ENCODE measurements around the gene SDK2. TPM values are rescaled to one million over a fixed set of nuclear protein-coding genes. Genes with fewer than 3 reads are reported as not detected.

Gene SDK2
- total RNA-seq, 1 donor from 2014 or later, result 3.9 TPM

DNA sequence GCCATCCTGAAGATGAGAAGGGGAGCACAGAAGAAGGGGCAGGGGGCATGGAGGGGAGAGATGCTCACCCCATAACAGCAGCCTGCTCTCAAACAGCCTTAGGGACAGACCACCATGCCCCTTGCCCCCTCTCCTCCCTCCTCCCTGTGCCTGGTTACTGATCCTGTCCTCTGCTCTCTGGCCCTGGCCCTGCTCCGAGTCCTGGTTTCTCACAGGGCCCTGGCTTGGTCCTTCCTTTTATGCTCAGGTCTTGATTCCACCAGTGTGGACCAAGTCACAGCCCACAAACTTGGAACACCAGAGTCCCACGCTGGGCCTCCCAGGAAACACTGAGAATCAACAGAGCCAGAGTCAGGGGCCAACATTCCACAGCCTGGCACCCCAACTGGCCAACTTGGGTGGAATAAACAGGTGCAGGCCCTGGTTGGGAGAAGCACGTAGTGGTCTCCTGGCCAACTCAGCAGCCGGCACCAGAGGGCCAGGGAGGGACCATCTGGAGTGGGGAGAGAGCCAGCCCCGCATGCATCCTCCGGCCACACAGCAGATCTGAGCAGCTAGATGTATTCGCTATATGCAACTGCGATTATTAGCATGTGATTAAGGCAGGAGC is 287.6 kb downstream of the SDK2 start:
- intact Hi-C loops (cut with micrococcal nuclease), result no loop called here

DNA sequence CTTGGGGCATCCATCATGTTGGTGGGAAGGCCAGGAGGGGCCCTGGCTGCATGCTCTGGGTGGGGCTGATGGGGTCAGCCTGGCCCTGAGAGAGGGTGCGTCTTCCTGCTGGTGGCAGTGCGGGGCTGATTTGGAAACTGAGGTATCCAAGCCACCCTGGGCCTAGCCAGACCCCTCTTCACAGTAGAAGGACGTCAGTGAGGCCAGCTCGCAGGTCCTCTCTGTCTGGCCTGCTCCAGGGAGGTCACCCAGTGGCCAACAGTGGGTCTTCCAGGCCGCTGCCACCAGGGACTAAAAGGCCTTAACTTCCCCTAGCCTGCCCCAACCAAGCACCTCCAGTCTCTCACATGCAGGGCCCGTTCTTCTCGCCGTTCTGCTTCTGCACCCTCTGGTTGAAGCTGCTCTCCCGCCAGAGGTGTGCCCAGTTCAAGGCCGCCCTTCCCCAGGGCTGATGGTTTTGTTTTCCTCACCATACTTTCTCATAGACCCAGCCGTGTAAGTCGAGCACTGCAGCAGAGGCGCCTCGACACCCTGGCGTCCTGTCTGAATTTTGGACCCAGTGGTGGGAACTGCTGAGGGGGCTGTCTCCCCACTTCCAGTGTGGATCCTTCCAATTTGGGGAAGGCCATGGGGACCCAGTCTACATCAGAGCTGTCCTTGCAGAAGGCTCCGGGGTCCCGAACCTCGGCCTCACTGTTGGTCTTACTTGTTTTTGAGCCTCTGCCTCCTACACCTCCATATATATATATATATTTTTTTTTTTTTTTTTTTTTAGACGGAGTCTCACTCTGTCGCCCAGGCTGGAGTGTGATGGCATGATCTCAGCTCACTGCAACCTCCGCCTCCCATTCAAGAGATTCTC is 289.6 kb downstream of the SDK2 start:
- intact Hi-C loops (cut with micrococcal nuclease), result no loop called here

DNA sequence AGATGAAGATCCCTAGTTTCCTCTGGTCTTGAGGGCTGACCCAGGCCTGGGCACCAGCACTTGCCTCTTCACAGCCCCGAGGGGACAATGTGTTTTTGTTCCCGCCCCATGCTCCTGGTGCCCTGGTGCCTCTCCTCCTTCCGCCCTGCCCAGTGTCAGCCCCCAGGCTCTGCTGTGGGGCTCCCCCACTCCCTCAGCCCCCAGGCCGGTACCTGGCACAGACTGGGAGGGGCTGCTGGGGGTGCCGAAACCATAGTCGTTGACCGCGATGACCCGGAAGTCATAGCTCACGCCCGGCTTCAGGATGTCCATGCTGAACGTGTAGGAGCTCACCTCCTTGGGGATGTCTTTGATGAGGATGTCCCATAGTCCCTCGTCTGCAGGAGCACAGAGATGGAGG is 292.0 kb downstream of the SDK2 start:
- intact Hi-C loops (cut with micrococcal nuclease), result no loop called here

DNA sequence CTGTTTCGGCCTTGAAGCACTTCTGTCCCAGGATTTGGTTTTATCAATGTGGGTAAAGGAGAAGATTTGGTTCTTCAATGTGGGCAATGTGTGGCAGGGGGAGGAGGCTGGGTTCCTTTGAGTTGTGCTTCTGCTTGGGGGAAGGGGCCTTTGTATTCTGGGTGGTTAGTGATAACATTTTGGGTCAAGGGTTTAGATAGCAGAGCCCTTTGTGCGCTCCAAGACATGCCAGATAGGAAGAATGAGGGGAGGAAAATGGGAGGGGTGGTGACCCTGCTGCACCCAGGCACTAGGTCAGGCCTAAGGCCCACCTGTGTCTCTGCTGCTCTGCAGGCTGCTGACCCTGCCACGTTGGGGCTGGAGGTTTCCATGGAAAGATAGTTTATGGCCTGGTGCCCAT is 292.5 kb downstream of the SDK2 start:
- intact Hi-C loops (cut with micrococcal nuclease), result no loop called here

DNA sequence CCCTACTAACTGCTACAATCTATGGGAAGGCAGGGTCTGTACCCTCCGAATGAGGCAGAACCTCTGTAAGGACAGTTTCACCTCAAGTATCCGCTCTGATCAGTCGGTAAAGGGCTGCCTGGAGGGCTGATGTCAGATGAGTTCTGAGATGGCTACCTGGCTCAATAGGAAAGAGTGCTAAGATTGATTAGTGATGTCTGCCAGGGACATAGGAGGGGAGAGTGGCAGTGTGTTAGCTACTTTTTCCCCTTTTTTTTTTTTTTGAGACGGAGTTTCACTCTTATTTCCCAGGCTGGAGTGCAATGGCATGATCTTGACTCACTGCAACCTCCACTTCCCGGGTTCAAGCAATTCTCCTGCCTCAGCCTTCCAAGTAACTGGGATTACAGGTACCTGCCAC is 293.4 kb downstream of the SDK2 start:
- intact Hi-C loops (cut with micrococcal nuclease), result no loop called here

DNA sequence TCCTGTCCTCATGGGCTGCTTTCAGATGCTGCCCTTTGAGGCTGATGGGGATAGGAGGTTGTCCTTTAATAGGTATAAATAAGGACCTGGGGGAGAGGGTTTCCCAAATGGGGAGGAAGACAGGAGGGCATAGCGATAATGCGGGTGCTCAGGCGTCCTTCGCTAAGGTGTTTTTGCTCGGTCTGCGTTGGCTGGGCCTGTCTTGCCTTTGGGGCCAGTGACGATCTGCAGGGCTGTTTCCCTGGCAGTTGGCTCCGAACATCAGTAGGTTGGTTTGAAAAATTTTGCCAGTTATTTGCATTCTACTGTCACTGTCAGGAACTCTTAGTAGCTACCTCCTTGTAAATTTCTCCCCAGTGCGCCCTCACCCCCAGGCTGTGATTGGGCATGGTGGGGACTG is 294.6 kb downstream of the SDK2 start:
- intact Hi-C loops (cut with micrococcal nuclease), result no loop called here

DNA sequence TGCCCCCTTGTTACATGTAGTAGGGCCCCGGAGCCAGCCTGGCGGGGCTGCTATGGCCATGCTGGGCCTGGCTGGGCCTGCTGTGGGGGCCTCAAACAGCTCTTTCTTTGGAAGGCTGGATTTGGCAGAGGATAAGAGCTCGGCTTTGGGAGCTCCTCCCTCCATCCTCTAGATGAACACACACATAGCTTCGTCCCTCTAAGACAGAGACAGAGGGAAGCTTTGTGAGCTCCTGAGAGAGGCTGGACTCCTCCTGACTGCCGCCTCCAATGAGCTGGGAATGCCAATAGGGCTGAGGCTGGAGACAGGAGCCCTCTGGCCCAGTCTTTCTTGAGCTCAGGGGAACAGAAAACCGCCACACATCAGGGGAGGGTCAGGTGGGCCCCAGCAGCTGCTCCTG is 295.1 kb downstream of the SDK2 start:
- intact Hi-C loops (cut with micrococcal nuclease), result no loop called here

DNA sequence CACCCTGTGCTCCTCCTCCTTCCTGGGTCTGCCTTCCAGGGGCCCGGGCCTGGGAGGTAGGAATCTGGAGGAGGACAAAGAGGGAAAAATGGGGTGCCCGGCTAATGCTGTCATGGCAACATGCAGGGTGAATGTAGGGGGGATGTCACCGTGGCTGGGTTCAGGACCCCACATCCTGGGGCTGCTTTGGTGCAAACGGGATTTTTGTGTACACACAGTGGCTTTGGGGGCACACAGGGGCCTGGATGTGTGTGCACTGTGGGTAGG is 295.5 kb downstream of the SDK2 start:
- intact Hi-C loops (cut with micrococcal nuclease), result no loop called here

DNA sequence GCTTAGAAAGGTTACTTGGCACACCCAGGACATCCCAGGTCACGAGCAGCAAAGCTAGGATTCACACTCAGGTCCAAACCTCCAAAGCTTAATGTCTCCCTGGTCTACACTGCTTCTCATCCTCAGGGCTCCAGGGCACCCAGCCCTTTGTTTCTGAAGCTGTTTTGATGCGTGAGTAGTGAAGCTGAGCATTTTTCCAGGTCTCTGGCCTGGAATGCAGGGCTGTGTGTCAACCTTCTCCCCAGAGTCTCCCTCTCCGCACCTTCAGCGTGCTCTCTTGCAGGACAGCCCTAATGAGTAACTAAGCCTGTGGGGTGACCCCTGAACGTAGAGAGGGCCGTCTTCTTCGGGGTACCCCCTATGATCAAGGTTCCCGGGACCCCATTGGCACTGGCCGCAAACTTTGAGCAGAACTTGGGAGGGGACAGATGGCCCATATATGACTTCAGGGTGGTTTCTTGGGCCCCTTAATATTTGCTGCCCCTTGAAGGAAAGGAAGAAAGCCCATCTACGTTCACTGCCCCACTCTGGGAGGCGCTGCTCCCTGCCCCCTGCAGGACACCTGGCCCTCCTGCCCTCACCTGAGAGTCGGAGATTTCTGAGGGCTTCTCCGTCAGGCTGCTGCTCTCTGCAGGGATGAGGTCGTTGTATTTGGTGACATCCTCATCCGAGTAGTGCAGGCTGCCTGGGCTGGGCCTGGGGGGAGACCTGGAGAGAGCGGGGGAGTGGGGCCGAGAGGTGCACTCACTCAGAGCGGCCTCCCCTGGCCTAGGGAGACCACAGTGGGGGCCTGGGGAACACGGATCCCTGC is 296.0 kb downstream of the SDK2 start:
- intact Hi-C loops (cut with micrococcal nuclease), result no loop called here

DNA sequence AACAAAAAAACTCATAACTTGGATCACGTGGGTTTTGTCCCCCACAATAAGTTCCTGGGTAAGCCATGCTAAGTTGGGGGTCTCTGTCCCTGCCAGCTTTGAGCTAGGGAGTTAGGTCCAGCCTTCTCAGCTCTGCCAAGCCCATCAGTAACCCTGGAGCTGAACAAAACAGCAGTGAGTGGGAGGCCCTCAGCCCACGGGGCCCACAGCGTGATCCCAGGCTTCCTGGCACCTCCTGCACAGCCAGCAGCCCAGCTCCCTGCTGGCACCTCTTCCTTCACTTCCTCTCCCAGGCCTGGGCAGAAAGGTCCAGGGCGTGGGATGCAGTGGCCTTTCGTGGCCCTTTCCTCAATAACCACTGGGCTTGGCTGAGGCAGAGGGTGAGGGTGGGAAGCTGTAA is 296.9 kb downstream of the SDK2 start:
- intact Hi-C loops (cut with micrococcal nuclease), result no loop called here

DNA sequence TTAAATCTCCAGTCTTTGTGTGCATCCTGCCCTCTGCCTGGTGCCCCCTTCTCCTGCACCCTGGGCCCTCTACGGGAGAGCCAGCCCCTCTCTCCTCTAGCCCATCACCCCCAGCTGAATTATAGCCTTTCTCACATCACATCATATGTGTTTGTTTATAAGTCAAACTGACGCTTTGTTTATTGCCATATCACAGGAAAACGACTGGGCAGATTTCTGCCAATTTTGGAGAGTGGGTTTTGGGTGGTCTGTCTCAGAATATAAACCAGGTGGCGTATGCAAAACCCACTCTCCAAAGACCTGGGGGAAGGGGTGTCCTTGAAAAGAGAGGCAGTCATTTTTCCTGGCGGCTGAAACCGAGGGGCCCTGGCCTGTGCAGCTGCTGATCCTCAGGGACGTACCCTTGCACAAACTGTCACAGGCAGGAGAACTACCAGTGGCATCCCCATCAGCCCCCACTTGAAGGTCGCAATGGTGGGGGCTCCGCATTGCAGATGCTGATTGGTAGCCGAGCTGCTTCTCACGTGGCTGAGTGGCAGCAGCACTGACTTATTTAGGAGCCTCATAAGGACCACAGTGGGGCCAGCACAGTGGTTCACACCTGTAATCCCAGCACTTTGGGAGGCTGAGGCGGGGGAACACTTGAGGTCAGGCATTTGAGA is 297.6 kb downstream of the SDK2 start:
- intact Hi-C loops (cut with micrococcal nuclease), result no loop called here

DNA sequence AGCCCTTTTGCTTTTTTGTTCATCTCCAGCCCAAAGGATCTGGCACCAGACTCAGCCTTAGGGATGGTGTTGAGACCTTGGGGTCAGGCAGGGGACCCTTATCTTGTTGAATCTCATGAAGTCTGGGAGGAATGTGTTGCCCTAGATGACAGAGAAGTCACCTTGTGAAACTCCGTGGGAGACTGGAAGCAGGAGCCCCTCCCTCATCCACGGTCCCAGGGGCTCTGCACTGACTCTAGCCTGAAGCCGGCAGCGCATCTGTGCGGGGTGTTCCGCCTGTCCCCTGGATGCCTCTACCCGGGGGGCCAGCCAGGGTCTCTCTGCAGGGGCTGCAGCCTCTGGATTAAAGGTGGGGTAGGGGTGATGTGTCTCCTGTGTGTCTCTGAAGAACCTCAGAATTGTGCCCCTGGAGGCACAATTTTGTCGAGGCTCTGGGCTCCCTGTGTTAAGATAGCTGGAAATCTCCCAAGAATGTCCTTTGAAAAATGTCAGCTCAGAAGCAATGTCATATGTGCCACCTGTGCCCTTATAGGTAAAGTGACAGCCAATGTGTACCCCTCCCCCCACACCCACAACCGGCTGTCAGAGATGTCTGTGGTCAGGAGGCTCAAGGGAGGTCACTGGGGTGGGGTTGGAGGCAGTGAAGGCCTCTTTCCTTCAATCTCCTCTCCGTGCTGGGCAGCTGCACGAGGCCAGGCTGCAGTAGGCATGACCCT is 300.3 kb downstream of the SDK2 start:
- intact Hi-C loops (cut with micrococcal nuclease), result no loop called here

DNA sequence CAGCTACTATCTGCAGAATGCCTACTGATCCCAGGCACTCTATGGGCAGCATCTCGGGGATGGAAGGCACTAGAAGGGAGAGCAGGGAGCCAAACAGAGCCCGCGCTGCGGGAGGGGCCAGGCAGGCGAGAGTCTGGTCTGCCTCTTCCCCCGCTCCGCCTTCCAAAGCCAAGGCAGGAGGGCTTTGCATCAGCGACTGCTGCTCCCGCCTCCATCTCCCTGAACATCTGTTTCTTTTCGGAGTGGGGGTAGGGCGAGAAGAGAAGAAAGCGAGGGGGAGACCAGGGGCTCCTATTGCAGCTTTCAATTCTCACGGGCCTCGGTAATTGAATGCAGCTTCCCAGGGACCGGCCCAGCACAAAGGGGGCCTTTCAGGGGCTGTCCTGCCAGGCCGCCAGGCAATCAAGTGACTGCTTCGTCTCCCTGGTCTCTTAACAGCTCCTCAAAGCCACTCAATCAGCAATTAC is 301.0 kb downstream of the SDK2 start:
- intact Hi-C loops (cut with micrococcal nuclease), result no loop called here

DNA sequence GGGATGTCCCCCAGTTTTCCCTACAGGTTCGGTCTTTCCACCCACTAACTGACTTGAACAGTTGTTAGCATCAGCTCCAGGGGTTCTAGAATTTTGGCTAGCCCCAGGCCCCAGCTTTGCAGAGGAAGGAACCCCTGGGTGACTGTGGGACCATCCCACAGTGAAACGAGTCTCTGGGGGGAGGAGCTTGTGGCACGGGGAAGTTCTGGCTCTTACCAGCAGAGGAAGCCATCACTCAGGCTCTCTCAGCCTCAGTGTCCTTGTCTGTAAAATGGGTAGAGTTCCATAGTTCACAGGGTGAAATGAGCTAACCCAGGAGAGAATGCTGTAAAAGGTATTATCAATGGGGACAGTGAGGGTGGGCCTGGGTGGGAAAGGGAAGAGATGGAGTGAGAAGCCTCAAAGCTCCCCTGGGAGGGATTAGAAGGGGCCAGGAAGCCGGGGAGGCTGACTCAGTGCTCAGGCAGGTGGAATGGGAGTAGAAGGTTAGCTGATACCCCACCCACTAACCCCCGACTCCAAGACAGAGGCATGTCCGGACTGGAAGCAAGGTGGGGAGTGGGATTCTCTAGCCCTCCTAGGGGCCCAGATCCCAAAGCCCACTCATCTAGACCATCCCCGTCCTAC is 301.6 kb downstream of the SDK2 start:
- intact Hi-C loops (cut with micrococcal nuclease), result no loop called here

DNA sequence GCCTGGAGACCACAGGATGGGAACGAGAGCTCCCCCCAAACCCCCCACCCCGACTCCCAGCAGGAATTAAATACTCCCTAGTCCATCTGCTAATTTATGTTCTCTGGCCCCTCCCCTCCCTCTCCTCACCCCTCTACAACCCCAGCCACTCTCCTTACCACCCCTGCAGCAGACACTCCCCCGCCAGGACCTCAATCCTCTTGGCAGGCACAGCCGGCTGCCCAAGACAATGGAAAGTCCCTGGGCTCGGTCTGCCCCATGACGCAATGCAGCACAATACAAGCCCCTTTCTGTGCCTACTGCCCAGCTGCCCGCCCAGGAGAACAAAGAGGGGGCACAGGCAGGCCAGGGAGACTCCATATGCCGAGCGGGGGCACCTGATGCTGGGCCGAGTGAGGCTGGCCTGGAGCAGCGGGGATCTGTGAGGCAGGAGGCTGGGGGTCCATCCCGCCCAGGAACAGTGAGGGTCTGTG is 302.2 kb downstream of the SDK2 start:
- intact Hi-C loops (cut with micrococcal nuclease), result no loop called here

DNA sequence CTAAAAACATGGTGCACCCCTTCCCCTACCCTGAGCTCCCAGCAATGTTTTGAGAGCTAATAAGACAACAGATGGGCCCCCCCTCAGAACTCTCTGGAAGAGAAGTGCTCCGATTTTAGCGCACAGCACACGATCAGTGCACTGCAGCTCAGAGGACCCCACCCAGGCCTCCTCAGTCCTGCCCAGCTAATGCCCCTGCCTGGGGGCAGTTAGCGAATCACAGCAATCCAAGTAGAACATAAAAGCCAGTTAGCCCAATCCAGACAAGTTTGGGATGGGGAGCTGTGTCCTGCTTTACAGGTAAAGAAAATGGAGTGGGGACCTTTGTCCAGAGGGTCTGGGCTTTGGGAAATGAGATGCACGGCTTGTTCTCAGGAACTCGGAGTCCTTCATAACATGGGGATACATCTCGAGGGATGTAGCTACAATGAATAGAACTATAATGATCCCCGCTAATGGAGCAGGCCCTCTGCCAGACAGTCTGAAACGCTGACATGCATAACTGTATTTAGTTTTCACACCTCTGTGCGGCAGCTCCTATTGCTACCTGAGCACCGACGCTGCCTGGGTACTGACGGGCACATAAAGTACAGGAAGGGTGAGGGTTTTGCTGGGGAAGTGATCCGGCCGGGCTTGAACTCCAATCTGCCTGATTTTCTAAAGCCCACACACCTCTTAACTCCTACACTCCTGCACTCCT is 302.7 kb downstream of the SDK2 start:
- intact Hi-C loops (cut with micrococcal nuclease), result no loop called here

DNA sequence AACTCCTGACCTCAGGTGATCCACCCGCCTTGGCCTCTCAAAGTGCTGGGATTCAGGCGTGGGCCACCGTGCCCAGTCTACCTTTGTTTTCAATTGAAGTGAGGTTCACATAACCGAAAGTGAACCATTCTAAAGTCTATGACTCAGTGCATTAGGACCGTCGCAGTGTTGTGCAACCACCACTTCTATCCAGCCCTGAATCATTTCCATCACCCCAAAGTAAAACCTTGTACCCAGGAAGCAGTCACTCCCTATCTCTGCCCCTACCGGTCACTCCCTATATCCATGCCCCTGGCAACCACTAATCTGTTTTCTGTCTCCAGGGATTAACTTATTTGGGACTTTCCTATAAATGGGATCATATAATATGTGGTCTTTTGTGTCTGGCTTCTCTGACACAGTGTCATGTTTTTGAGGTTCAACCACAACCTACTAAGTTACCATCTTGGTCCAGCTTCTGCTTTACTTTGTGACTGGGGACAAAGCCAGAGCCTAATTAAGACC is 304.1 kb downstream of the SDK2 start:
- intact Hi-C loops (cut with micrococcal nuclease), result no loop called here

DNA sequence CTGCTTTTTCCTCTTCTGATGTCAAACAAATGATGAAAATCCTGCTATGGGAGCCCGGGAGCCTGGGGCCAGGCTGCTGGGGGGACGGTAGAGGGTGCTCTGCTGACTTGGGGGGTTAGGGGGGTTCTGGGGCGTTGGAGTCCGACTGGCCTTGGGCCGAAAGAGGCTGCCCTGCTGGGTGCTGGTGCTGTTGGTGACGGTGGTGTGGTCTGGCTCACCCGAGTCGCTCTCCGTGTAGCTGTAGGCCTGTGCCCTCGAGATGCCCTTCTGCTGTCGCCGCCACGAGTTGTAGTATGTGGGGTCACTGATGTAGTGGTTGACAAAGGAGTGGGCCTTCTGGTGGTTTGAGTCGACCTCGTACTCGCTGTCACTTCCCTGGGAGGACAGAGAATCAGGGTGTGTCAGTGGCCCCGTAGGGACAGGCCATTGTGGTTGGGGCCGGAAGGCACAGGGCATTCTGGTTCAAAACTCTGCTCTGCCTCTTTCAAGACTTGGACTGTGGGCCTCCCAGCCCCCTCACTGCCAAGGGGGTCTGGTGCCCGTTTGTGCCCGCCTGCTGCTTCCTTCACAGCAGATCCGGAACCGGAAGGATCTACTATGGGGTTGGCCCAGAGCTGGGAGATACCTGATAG is 305.6 kb downstream of the SDK2 start:
- intact Hi-C loops (cut with micrococcal nuclease), result no loop called here

DNA sequence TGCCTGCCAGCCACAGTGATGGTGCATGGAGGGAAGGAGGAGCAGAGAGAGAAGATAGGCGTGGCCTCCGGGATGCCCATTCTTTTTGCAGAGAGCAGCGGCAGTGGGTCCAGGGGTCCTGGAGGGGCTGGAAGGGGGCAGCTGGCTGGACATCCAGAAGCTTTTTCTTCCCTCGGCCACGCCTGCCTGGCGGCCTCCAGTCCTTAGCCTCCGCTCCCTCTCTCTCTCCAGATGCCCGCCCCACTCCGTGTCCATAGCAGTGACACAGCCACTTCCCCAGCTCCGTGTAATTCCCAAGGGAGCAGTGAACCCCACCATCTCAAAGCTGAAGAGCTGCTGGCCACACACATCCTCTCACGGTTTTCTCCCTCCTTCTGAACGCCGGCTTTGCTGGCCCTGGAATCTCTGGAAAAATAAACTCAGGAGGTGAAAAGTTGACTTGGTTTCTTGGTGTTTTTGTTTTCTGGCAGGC is 306.2 kb downstream of the SDK2 start:
- intact Hi-C loops (cut with micrococcal nuclease), result no loop called here
